Fibroblast of lung (primary cell): ENCODE data around the gene PNPLA7.

Experiments
- EZH2 ChIP-seq: IDR thresholded peaks from 2 replicates; pipeline ENCODE4 v1.5.1; 2012; ENCODE audit warnings: low read length, control low read depth, mild to moderate bottlenecking; ENCODE audit errors: missing control alignments
- TF ChIP-seq, protein P1 (sequence below), 2 donors: IDR thresholded peaks in 1 of 2; conservative IDR thresholded peaks in 1 of 2; 1 replicate in 1 of 2; 2 replicates in 1 of 2; pipeline ENCODE4 v1.5.1; 2011 to 2012; ENCODE audit warnings: low read length in 2 of 2, control low read depth in 1 of 2, inconsistent platforms in 1 of 2, low read depth in 1 of 2, mild to moderate bottlenecking in 1 of 2

DNA sequence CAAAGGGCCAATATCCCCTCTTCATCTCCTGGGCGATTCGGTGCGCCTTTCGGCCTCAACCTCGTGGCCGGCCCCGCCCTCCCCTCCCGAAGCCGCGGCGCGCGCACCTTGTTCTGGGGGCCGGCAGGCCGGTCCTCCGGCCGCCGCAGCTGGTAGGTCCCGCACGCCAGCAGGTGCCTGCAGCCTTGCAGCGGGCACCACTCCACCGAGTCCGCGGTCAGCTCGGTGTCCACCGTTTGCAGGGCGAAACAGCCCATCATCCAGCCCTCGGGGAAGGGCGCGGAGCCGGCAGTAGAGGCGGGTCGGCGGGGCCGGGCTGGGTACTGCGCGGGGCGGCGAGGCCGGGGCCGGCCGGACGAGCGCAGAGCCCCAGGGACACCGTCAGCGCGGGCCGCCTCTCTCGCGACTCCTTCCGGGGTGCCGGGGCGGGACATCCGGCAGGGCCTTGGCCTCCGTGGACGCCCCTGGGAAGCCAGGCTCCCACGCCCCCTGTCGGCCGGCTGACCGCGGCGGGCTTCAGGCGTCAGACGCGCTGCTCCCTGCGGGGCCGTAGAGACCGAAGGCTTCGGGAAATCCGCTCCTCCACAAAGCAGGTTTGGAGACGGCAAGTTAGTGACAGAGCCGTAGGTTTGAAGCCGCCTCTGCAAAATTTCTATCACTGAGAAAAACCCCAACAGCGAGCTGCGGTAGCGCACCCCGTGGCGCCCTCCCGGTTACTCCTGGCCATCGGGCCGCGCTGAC lies 28.5 kb upstream of the PNPLA7 start, which contains the start of gene DPH7:
- TF ChIP-seq, protein P1, sequence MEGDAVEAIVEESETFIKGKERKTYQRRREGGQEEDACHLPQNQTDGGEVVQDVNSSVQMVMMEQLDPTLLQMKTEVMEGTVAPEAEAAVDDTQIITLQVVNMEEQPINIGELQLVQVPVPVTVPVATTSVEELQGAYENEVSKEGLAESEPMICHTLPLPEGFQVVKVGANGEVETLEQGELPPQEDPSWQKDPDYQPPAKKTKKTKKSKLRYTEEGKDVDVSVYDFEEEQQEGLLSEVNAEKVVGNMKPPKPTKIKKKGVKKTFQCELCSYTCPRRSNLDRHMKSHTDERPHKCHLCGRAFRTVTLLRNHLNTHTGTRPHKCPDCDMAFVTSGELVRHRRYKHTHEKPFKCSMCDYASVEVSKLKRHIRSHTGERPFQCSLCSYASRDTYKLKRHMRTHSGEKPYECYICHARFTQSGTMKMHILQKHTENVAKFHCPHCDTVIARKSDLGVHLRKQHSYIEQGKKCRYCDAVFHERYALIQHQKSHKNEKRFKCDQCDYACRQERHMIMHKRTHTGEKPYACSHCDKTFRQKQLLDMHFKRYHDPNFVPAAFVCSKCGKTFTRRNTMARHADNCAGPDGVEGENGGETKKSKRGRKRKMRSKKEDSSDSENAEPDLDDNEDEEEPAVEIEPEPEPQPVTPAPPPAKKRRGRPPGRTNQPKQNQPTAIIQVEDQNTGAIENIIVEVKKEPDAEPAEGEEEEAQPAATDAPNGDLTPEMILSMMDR (conservative IDR thresholded peaks at IDR 0.05 in 1 of 2, IDR thresholded peaks at IDR 0.05 in 1 of 2; ENCODE audit: low read depth in 1 of 2, low read length in 2 of 2): peak; percentile 71 to 72
- TF ChIP-seq EZH2: no peak
